ENCODE measurements around the gene MKLN1. TPM values are rescaled to one million over a fixed set of nuclear protein-coding genes. Genes with fewer than 3 reads are reported as not detected.

The MKLN1 gene
- total and polyA plus RNA-seq, 2 of the 4 experiments (the other 2 are of a cell fraction): 17.5 to 52.0 TPM

- Histone ChIP-seq H3K18ac (ENCODE audit: low read depth, low read length) (no peak overlapping the region), H2AK9ac (replicated peaks; ENCODE audit: low read depth, low read length, poor library complexity) (no peak overlapping the region), H3K27ac (ENCODE audit: insufficient read depth, low read length) (no peak overlapping the region), H3K4me2 (ENCODE audit: low read depth, low read length) (no peak overlapping the region), H3K23ac (ENCODE audit: low read depth, low read length) (no peak overlapping the region), H3K9ac (ENCODE audit: low read depth, low read length) (no peak overlapping the region), H3K4ac (ENCODE audit: low read depth, low read length) (no peak overlapping the region), H3K9me1 (ENCODE audit: insufficient read depth, low read length) (no peaks in the 10 kb centered on the region), H2BK5ac (ENCODE audit: low read depth, low read length, poor library complexity, severe bottlenecking) (no peak overlapping the region), H3K9me3 (ENCODE audit: control insufficient read depth, insufficient read depth, low read length) (no peaks in the 10 kb centered on the region; the same call in 1 of the 2 replicates), H3K79me1 (ENCODE audit: low read depth in 1 of 2, low read length in 2 of 2) (peaks cover 12 to 25% of the 10 kb centered on the region in 2 experiments; a peak in 3 of 4 replicates), H4K91ac (ENCODE audit: insufficient read depth, low read depth, low read length) (no peak overlapping the region), H3K36me3 (ENCODE audit: control insufficient read depth, insufficient read depth, low read length) (peaks cover 18% of the 10 kb centered on the region), H2BK20ac (ENCODE audit: low read depth, low read length) (no peak overlapping the region), H4K5ac (ENCODE audit: low read depth, low read length) (no peak overlapping the region), H3K27me3 (ENCODE audit: control insufficient read depth, insufficient read depth, low read length) (no peaks in the 10 kb centered on the region), H2AK5ac (ENCODE audit: low read depth, low read length) (no peak overlapping the region), H4K20me1 (ENCODE audit: insufficient read depth, low read length) (no peaks in the 10 kb centered on the region), H3K14ac (replicated peaks; ENCODE audit: low read depth, low read length) (no peak overlapping the region), H3K56ac (ENCODE audit: extremely low read depth, insufficient read depth, low read length) (no peak overlapping the region), H2AFZ (replicated peaks; ENCODE audit: low read length, poor library complexity) (no peak overlapping the region), H2BK15ac (ENCODE audit: low read depth, low read length) (no peak overlapping the region), H3K4me3 (ENCODE audit: insufficient read depth, low read depth, low read length) (no peak overlapping the region), H2BK120ac (ENCODE audit: low read depth, low read length) (no peak overlapping the region), H4K8ac (ENCODE audit: low read depth in 2 of 2, low read length in 2 of 2) (no peak overlapping the region), H3K4me1 (ENCODE audit: control insufficient read depth, insufficient read depth, low read length) (no peaks in the 10 kb centered on the region)
- no CpG with 5 or more reads among the region's 5 CpGs for WGBS, 2 experiments (ENCODE audit: extremely low coverage in 2 of 2, insufficient read length in 1 of 2)
- CTCF ChIA-PET: interaction anchor here (1.3 kb wide), 1 partner anchor 11 kb away, joined by 3 read pairs; no protein-coding TSS in a partner anchor
- dilution Hi-C loops (cut with HindIII; ENCODE audit: low sequenced_read_pairs, unreplicated experiment): no loop called here
- TF ChIP-seq RCOR1 (IDR thresholded peaks at IDR 0.05; ENCODE audit: insufficient replicate concordance, low read length) (no peak), RFX5 (IDR thresholded peaks at IDR 0.05; ENCODE audit: low read depth, low read length) (no peak), NFE2L2 (IDR thresholded peaks at IDR 0.05; ENCODE audit: low read depth, low read length) (no peak)
- TF ChIP-seq, protein P1, sequence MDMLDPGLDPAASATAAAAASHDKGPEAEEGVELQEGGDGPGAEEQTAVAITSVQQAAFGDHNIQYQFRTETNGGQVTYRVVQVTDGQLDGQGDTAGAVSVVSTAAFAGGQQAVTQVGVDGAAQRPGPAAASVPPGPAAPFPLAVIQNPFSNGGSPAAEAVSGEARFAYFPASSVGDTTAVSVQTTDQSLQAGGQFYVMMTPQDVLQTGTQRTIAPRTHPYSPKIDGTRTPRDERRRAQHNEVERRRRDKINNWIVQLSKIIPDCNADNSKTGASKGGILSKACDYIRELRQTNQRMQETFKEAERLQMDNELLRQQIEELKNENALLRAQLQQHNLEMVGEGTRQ (IDR thresholded peaks at IDR 0.05; ENCODE audit: low read depth, low read length): no peak
- ATAC-seq (ENCODE audit: low read depth) (no peak), DNase-seq (no peak)
- intact Hi-C loops (cut with micrococcal nuclease): no loop called here
- in situ Hi-C loops (cut with MboI; ENCODE audit: low sequenced_read_pairs): no loop called here
- no TSS peak for BruUV-seq (replicated peaks)
- POLR2A ChIA-PET (ENCODE audit: unreplicated experiment): no interaction called here
Measured at GRCh38 chr7:131443496-131443895, 115.8 kb downstream of the MKLN1 start.
